Activated B cell treated with CpG ODN at 0.5 μM for 24 hours (primary cell): ENCODE measurements around the gene OVAAL. TPM values are rescaled to one million over a fixed set of nuclear protein-coding genes. Genes with fewer than 3 reads are reported as not detected.

Experiments
- ATAC-seq: fragments of 200-7000 bp; cut with Tn5 transposase; one replicate; pipeline ENCODE4 v1.10.0; 2021; ENCODE audit warnings: low read depth, mild to moderate bottlenecking, moderate library complexity
- CTCF ChIA-PET: fragments of 350-600 bp; sonication (Branson Sonifier 250); formaldehyde crosslinking; loops from one replicate; lab custom pipeline; 2021; ENCODE audit warnings: antibody characterized with exemption; lab: Charles Lee
- POLR2A ChIA-PET: fragments of 350-600 bp; sonication (Branson Sonifier 250); formaldehyde crosslinking; loops from one replicate; lab custom pipeline; 2021; ENCODE audit warnings: antibody characterized with exemption; lab: Charles Lee
- DNase-seq: peaks from one replicate; pipeline ENCODE4 v3.0.0; 2022
- H3K27ac Mint-ChIP-seq: one replicate; pipeline ENCODE4 v1.8.0; 2020; ENCODE audit warnings: mixed read lengths
- H3K27me3 Mint-ChIP-seq: one replicate; pipeline ENCODE4 v1.8.0; 2021; ENCODE audit warnings: mixed read lengths
- H3K36me3 Mint-ChIP-seq: one replicate; pipeline ENCODE4 v1.8.0; 2021; ENCODE audit warnings: low read depth, mixed read lengths
- H3K4me1 Mint-ChIP-seq: one replicate; pipeline ENCODE4 v1.8.0; 2021; ENCODE audit warnings: mixed read lengths
- H3K4me3 Mint-ChIP-seq: one replicate; pipeline ENCODE4 v1.8.0; 2020; ENCODE audit warnings: mild to moderate bottlenecking, mixed read lengths
- H3K9me3 Mint-ChIP-seq: one replicate; pipeline ENCODE4 v1.8.0; 2020; ENCODE audit warnings: mixed read lengths
- intact Hi-C: fragments of 100-400 bp; cut with micrococcal nuclease; formaldehyde crosslinking; loops from one replicate; pipeline ENCODE4 v1.15.1; 2024
- total RNA-seq: library from RNA; stranded (reverse); gene quantifications from 2 replicates; pipeline ENCODE4 v1.2.3, GENCODE V29; 2022
- TF ChIP-seq, protein P1 (sequence below): fragments of 200-600 bp; IDR thresholded peaks from one replicate; pipeline ENCODE4 v1.8.0; 2022; ENCODE audit warnings: antibody characterized with exemption, mild to moderate bottlenecking

Gene OVAAL
- total RNA-seq, 1 donor from 2014 or later, result not detected

DNA sequence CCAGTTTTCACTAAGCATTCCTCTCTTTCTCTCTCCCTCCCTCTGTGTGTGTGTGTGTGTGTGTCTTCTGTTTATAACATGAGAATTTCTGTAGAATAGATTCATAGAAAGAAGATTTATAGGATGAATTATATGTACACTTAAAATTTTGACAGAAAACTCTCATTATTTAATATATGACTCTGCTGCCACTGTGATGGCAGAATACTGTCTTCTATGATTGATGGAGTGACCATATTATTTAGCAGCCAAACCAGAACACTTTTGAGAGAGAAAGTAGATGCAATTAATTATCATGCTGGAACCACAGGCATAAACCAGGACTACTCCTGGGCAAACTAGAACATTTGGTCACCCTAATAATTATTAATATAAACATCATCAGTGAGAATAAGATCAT, 38.8 kb downstream of the OVAAL start:
- POLR2A ChIA-PET, result no interaction called here
- no peak for ATAC-seq
- TF ChIP-seq, protein P1, sequence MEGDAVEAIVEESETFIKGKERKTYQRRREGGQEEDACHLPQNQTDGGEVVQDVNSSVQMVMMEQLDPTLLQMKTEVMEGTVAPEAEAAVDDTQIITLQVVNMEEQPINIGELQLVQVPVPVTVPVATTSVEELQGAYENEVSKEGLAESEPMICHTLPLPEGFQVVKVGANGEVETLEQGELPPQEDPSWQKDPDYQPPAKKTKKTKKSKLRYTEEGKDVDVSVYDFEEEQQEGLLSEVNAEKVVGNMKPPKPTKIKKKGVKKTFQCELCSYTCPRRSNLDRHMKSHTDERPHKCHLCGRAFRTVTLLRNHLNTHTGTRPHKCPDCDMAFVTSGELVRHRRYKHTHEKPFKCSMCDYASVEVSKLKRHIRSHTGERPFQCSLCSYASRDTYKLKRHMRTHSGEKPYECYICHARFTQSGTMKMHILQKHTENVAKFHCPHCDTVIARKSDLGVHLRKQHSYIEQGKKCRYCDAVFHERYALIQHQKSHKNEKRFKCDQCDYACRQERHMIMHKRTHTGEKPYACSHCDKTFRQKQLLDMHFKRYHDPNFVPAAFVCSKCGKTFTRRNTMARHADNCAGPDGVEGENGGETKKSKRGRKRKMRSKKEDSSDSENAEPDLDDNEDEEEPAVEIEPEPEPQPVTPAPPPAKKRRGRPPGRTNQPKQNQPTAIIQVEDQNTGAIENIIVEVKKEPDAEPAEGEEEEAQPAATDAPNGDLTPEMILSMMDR, result no peak
- no peaks in the 10 kb centered on the region for H3K36me3 Mint-ChIP-seq
- H3K27me3 Mint-ChIP-seq, result peaks cover 18% of the 10 kb centered on the region
- no peak overlapping the region for H3K4me3 Mint-ChIP-seq
- no peaks in the 10 kb centered on the region for H3K9me3 Mint-ChIP-seq
- intact Hi-C loops, result no loop called here
- no peak overlapping the region for H3K27ac Mint-ChIP-seq
- CTCF ChIA-PET, result no interaction called here
- no peak for DNase-seq
- no peaks in the 10 kb centered on the region for H3K4me1 Mint-ChIP-seq

DNA sequence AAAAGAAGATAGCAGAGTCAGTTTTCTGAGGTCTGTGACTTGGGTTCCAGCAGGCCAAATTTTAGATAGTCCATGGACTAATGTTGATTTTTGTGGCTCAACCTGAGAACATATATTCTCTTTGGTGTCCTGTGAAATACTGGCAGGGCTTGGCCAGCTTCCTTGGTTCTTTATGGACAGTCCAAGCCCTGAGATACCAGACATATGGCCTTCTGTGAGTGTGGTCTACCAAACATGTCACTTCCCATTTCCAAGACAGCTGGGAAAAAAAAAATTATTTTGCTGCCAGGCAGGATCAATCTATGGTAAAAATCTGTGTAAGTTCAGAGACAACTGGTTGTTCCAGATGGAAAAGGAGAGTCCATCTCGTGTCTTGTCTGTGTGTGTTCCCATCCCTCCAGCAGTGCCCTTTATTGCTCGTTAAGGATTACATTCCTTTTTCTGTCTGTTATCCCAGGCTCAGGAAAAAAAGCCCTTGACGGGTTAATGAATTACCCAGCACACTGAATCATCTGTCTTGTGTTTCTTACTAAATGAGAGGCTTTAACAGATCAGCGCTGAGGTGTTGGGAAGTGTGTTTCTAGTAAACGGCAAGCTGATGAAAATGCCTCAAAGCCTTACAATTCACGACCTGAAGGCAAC, 39.7 kb downstream of the OVAAL start:
- TF ChIP-seq, protein P1, result no peak
- H3K4me3 Mint-ChIP-seq, result no peak overlapping the region
- peaks cover 14% of the 10 kb centered on the region for H3K27me3 Mint-ChIP-seq
- no peaks in the 10 kb centered on the region for H3K36me3 Mint-ChIP-seq
- no peaks in the 10 kb centered on the region for H3K4me1 Mint-ChIP-seq
- H3K9me3 Mint-ChIP-seq, result no peaks in the 10 kb centered on the region
- H3K27ac Mint-ChIP-seq, result no peak overlapping the region
- ATAC-seq, result no peak
- ChIA-PET CTCF (no interaction called here), POLR2A (no interaction called here)
- intact Hi-C loops, result no loop called here
- no peak for DNase-seq

DNA sequence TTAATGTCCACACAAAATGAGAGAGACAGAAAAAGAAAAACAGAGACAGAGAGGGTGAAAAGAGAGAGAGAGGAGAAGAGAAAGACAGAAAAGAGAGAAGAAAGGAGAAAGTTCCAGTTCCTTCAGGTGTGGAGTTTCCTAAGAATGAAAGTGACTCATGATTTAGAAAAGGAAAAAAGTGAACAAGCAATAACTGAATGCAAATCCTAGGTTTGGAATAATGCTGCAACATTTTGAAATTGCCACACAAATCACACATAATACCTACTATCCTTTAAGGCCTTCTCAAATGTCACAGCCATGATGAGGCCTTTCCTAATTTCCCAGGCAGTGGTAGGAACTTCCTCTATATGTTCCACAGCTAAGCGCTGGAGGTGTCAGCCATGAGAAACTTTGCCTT, 41.6 kb downstream of the OVAAL start:
- POLR2A ChIA-PET, result interaction anchor here (0.9 kb wide), 1 partner anchor 11 kb away, joined by 3 read pairs; no protein-coding TSS in a partner anchor
- no peaks in the 10 kb centered on the region for H3K4me1 Mint-ChIP-seq

DNA sequence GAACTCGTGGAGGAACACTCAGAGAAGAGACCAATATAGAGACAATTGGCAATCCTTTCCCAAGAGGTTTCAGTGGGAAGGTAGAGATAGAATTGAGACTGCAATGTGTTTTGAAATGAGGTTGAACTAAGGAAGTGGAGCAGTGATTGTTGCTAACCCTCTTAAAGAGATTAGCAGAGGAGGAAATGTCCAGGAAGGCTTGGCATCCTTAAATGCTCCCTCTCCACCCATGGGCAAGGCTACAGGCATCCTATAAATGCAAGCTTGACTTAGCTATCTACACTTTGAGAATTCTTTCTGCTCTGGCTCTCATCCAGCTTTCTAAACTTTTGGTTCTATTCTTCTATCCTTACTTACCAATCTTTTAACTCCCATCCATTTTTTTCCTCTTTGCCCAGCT, 42.7 kb downstream of the OVAAL start:
- H3K36me3 Mint-ChIP-seq, result no peaks in the 10 kb centered on the region
- intact Hi-C loops, result no loop called here
- no peaks in the 10 kb centered on the region for H3K9me3 Mint-ChIP-seq
- H3K4me3 Mint-ChIP-seq, result no peak overlapping the region
- no peak overlapping the region for H3K27ac Mint-ChIP-seq
- ChIA-PET CTCF (no interaction called here), POLR2A (no interaction called here)
- ATAC-seq (no peak), DNase-seq (no peak)
- TF ChIP-seq, protein P1, result no peak
- H3K27me3 Mint-ChIP-seq, result peaks cover 3% of the 10 kb centered on the region
- H3K4me1 Mint-ChIP-seq, result no peaks in the 10 kb centered on the region

More for the DNA sequence above, 41.6 kb downstream of the OVAAL start:
- no peak overlapping the region for H3K4me3 Mint-ChIP-seq
- CTCF ChIA-PET, result no interaction called here
- intact Hi-C loops, result no loop called here
- ATAC-seq (no peak), DNase-seq (no peak)
- H3K27me3 Mint-ChIP-seq, result peaks cover 5% of the 10 kb centered on the region
- H3K36me3 Mint-ChIP-seq, result no peaks in the 10 kb centered on the region
- no peaks in the 10 kb centered on the region for H3K9me3 Mint-ChIP-seq
- TF ChIP-seq, protein P1, result no peak
- no peak overlapping the region for H3K27ac Mint-ChIP-seq

DNA sequence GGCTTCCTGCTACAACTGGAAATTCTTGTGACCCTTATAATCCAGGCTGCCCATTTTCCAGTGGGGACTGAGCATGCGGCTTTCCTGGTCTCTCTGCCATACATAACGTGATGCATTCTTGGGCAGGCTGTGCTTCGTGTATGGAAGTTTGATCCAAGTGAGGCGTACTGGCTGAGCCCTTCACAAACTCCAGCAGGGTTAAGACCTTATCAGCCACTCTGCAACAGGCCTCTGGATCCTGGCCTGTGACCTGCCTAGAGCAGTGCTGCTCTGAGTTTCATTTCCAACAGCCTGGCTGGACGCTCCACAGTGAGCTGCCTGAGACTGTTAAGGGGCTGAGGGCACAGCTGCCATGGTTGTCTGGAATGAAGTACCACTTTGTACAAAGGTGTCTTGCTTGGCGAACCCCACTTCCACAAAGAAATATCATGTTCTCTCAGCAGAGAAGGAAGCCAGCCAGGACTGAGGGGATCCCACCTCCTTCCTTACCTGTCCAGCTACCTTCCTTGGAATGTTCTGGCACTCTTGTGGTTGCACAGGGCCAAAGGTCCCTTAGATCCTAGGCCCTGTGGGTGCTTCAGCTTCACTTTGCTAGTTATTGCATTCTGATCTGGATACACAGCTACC, 44.6 kb downstream of the OVAAL start:
- H3K27me3 Mint-ChIP-seq, result no peaks in the 10 kb centered on the region
- ChIA-PET POLR2A (no interaction called here), CTCF (no interaction called here)
- H3K9me3 Mint-ChIP-seq, result no peaks in the 10 kb centered on the region
- intact Hi-C loops, result no loop called here
- DNase-seq, result no peak
- no peak overlapping the region for H3K4me3 Mint-ChIP-seq
- ATAC-seq, result no peak
- H3K4me1 Mint-ChIP-seq, result no peaks in the 10 kb centered on the region
- H3K27ac Mint-ChIP-seq, result no peak overlapping the region
- H3K36me3 Mint-ChIP-seq, result no peaks in the 10 kb centered on the region
- TF ChIP-seq, protein P1, result no peak
